Glomerular endothelial cell (primary cell): Measurements from ENCODE around the gene FAM217A. TPM values are rescaled to one million over a fixed set of nuclear protein-coding genes. Genes with fewer than 3 reads are reported as not detected.

ENCODE experiments used
- DNase-seq: peaks from one replicate; pipeline ENCODE4 v3.0.0-alpha.2; 2011; ENCODE audit warnings: low read depth, low spot score; ENCODE audit errors: extremely low read depth
- total RNA-seq: library from RNA; depleted of rRNA; stranded (reverse); fragments of >200 nt; gene quantifications from 2 replicates; pipeline ENCODE4 v1.2.3, GENCODE V29; 2015

FAM217A gene
- total RNA-seq, 1 donor from 2014 or later = not detected

- no peak for DNase-seq
These were observed 55.7 kb downstream of the FAM217A start for GRCh38 chr6:4023240-4023639.

GRCh38 chr6:4021854-4022695 is 56.9 kb downstream of the FAM217A start:
- DNase-seq = no peak

GRCh38 chr6:4021133-4021853 is 57.6 kb downstream of the FAM217A start:
- peak; percentile 87 for DNase-seq

- no peak for DNase-seq
These were observed 58.2 kb downstream of the FAM217A start for GRCh38 chr6:4020822-4021132.

GRCh38 chr6:4018924-4019236 is 60.1 kb downstream of the FAM217A start:
- DNase-seq = no peak

Other genes starting within 250 kb of the FAM217A start
- gene FAM50B, start 229.8 kb downstream of the FAM217A start, total RNA-seq = 6.8 and 8.3 TPM in 2 replicates
- gene ECI2, start 56.4 kb upstream of the FAM217A start, total RNA-seq = 71.3 and 92.2 TPM in 2 replicates